IMR-90 (cell line): ENCODE measurements around the gene DYNC2LI1. TPM values are rescaled to one million over a fixed set of nuclear protein-coding genes. Genes with fewer than 3 reads are reported as not detected.

Experiments
- ATAC-seq: fragments of 200-7000 bp; cut with Tn5 transposase; 2 replicates; pipeline ENCODE4 v1.9.1; 2020; ENCODE audit warnings: low read depth, mild to moderate bottlenecking, moderate library complexity
- BruUV-seq: library from RNA; stranded (reverse); fragments of 400-500 nt; replicated peaks from 2 replicates; lab custom pipeline; 2021; lab: Mats Ljungman, UMichigan
- CTCF ChIA-PET: fragments of 300-600 bp; formaldehyde crosslinking; extraction: SDS; loops from one replicate; lab custom pipeline; 2021; ENCODE audit warnings: antibody characterized with exemption; lab: Yijun Ruan, JAX
- POLR2A ChIA-PET: fragments of 300-600 bp; sonication (Branson Sonifier 250); formaldehyde crosslinking; loops from one replicate; lab custom pipeline; 2022; ENCODE audit warnings: antibody characterized with exemption; ENCODE audit not compliant: unreplicated experiment; lab: Charles Lee
- DNase-seq: peaks from one replicate; pipeline ENCODE4 v3.0.0; 2013
- H2AFZ ChIP-seq: replicated peaks from 2 replicates; pipeline ENCODE3; 2013; ENCODE audit warnings: low read length, mild to moderate bottlenecking; ENCODE audit not compliant: poor library complexity
- H2AK5ac ChIP-seq: 2 replicates; pipeline ENCODE4 v1.6.1; 2013; ENCODE audit warnings: low read depth, low read length, inconsistent platforms
- H2AK9ac ChIP-seq: replicated peaks from 2 replicates; pipeline ENCODE3; 2013; ENCODE audit warnings: mild to moderate bottlenecking, low read depth, low read length, moderate library complexity; ENCODE audit not compliant: poor library complexity
- H2BK120ac ChIP-seq: 2 replicates; pipeline ENCODE4 v1.6.1; 2013; ENCODE audit warnings: low read depth, low read length, inconsistent platforms
- H2BK15ac ChIP-seq: 3 replicates; pipeline ENCODE4 v1.6.1; 2013; ENCODE audit warnings: low read depth, low read length, inconsistent platforms
- H2BK20ac ChIP-seq: 2 replicates; pipeline ENCODE4 v1.6.1; 2013; ENCODE audit warnings: low read depth, mild to moderate bottlenecking, inconsistent platforms, low read length, moderate library complexity
- H2BK5ac ChIP-seq: 2 replicates; pipeline ENCODE4 v1.6.1; 2013; ENCODE audit warnings: mild to moderate bottlenecking, low read depth, low read length, inconsistent platforms; ENCODE audit not compliant: poor library complexity, severe bottlenecking
- H3K14ac ChIP-seq: replicated peaks from 2 replicates; pipeline ENCODE4 v1.6.1; 2013; ENCODE audit warnings: low read depth, low read length, inconsistent platforms
- H3K18ac ChIP-seq: 2 replicates; pipeline ENCODE4 v1.6.1; 2013; ENCODE audit warnings: low read depth, low read length, control low read depth
- H3K23ac ChIP-seq: 2 replicates; pipeline ENCODE4 v1.6.1; 2013; ENCODE audit warnings: low read depth, low read length, inconsistent platforms
- H3K27ac ChIP-seq: 2 replicates; pipeline ENCODE4 v1.5.1; 2013; ENCODE audit warnings: mild to moderate bottlenecking, control low read depth, low read length; ENCODE audit not compliant: insufficient read depth
- H3K27me3 ChIP-seq: 2 replicates; pipeline ENCODE4 v1.6.1; 2013; ENCODE audit warnings: low read length; ENCODE audit not compliant: control insufficient read depth, insufficient read depth
- H3K36me3 ChIP-seq: 2 replicates; pipeline ENCODE4 v1.6.1; 2013; ENCODE audit warnings: low read length, mixed read lengths; ENCODE audit not compliant: control insufficient read depth, insufficient read depth
- H3K4ac ChIP-seq: 2 replicates; pipeline ENCODE4 v1.6.1; 2013; ENCODE audit warnings: low read depth, low read length, inconsistent platforms
- H3K4me1 ChIP-seq: 2 replicates; pipeline ENCODE4 v1.6.1; 2013; ENCODE audit warnings: low read length, mixed read lengths; ENCODE audit not compliant: control insufficient read depth, insufficient read depth
- H3K4me2 ChIP-seq: 2 replicates; pipeline ENCODE4 v1.6.1; 2013; ENCODE audit warnings: low read depth, mild to moderate bottlenecking, control low read depth, low read length, moderate library complexity
- H3K4me3 ChIP-seq: 2 replicates; pipeline ENCODE4 v1.5.1; 2013; ENCODE audit warnings: low read depth, mild to moderate bottlenecking, control low read depth, low read length, moderate library complexity; ENCODE audit not compliant: insufficient read depth
- H3K56ac ChIP-seq: 2 replicates; pipeline ENCODE4 v1.6.1; 2013; ENCODE audit warnings: low read length, inconsistent platforms; ENCODE audit not compliant: insufficient read depth; ENCODE audit errors: extremely low read depth
- H3K79me1 ChIP-seq, 2 experiments: 2 replicates each; pipeline ENCODE4 v1.6.1; 2013; ENCODE audit warnings: low read length in 2 of 2, inconsistent platforms in 1 of 2, low read depth in 1 of 2
- H3K9ac ChIP-seq: 2 replicates; pipeline ENCODE4 v1.6.1; 2013; ENCODE audit warnings: low read depth, low read length, control low read depth
- H3K9me1 ChIP-seq: 2 replicates; pipeline ENCODE4 v1.6.1; 2013; ENCODE audit warnings: low read length, inconsistent platforms; ENCODE audit not compliant: insufficient read depth
- H3K9me3 ChIP-seq: 2 replicates; pipeline ENCODE4 v1.6.1; 2013; ENCODE audit warnings: low read length; ENCODE audit not compliant: control insufficient read depth, insufficient read depth
- H4K20me1 ChIP-seq: 2 replicates; pipeline ENCODE4 v1.6.1; 2013; ENCODE audit warnings: low read length, inconsistent platforms; ENCODE audit not compliant: insufficient read depth
- H4K5ac ChIP-seq: 2 replicates; pipeline ENCODE4 v1.6.1; 2013; ENCODE audit warnings: mild to moderate bottlenecking, low read depth, low read length, control low read depth
- H4K8ac ChIP-seq, 2 experiments: 2 replicates each; pipeline ENCODE4 v1.6.1; 2013; ENCODE audit warnings: low read depth in 2 of 2, low read length in 2 of 2, control low read depth in 1 of 2, inconsistent platforms in 1 of 2
- H4K91ac ChIP-seq: 2 replicates; pipeline ENCODE4 v1.6.1; 2013; ENCODE audit warnings: low read depth, low read length, inconsistent platforms; ENCODE audit not compliant: insufficient read depth
- BHLHE40 ChIP-seq: fragments of 150-350 bp; IDR thresholded peaks from 2 replicates; pipeline ENCODE4 v1.6.1; 2016; ENCODE audit warnings: mild to moderate bottlenecking, low read depth, low read length
- CEBPB ChIP-seq: IDR thresholded peaks from 2 replicates; pipeline ENCODE4 v1.6.1; 2012; ENCODE audit warnings: low read depth, low read length, improper control_type of control experiment
- CHD1 ChIP-seq: IDR thresholded peaks from 2 replicates; pipeline ENCODE4 v1.6.1; 2012; ENCODE audit warnings: low read depth, low read length, improper control_type of control experiment
- CTCF ChIP-seq: conservative IDR thresholded peaks from 2 replicates; pipeline ENCODE4 v1.5.1; 2012; ENCODE audit warnings: mild to moderate bottlenecking, low read depth, low read length, improper control_type of control experiment
- ELK1 ChIP-seq: fragments of 150-350 bp; IDR thresholded peaks from 2 replicates; pipeline ENCODE4 v1.6.1; 2016; ENCODE audit warnings: low read depth, mild to moderate bottlenecking, low read length, moderate library complexity, borderline replicate concordance
- FOS ChIP-seq: fragments of 150-350 bp; IDR thresholded peaks from 2 replicates; pipeline ENCODE4 v1.6.1; 2016; ENCODE audit warnings: low read depth, low read length
- MAFK ChIP-seq: IDR thresholded peaks from 2 replicates; pipeline ENCODE4 v1.6.1; 2012; ENCODE audit warnings: low read depth, low read length, improper control_type of control experiment
- MAZ ChIP-seq: IDR thresholded peaks from 2 replicates; pipeline ENCODE4 v1.6.1; 2012; ENCODE audit warnings: low read depth, mild to moderate bottlenecking, low read length, improper control_type of control experiment, moderate library complexity, borderline replicate concordance
- MXI1 ChIP-seq: IDR thresholded peaks from 2 replicates; pipeline ENCODE4 v1.6.1; 2012; ENCODE audit warnings: low read depth, mild to moderate bottlenecking, low read length, moderate library complexity, borderline replicate concordance
- NFE2L2 ChIP-seq: fragments of 150-350 bp; IDR thresholded peaks from 2 replicates; pipeline ENCODE4 v1.6.1; 2016; ENCODE audit warnings: low read depth, mild to moderate bottlenecking, low read length
- POLR2A ChIP-seq: IDR thresholded peaks from 2 replicates; pipeline ENCODE4 v1.6.1; 2012; ENCODE audit warnings: mild to moderate bottlenecking, low read depth, low read length
- RAD21 ChIP-seq: IDR thresholded peaks from 2 replicates; pipeline ENCODE4 v1.6.1; 2012; ENCODE audit warnings: low read length, improper control_type of control experiment
- RCOR1 ChIP-seq: IDR thresholded peaks from 2 replicates; pipeline ENCODE4 v1.6.1; 2012; ENCODE audit warnings: mild to moderate bottlenecking, low read length, improper control_type of control experiment; ENCODE audit not compliant: insufficient replicate concordance
- RFX5 ChIP-seq: IDR thresholded peaks from 2 replicates; pipeline ENCODE4 v1.8.0; 2012; ENCODE audit warnings: low read depth, mild to moderate bottlenecking, low read length, moderate library complexity
- SMC3 ChIP-seq: fragments of 150-350 bp; IDR thresholded peaks from 2 replicates; pipeline ENCODE4 v1.6.1; 2016; ENCODE audit warnings: low read depth, mild to moderate bottlenecking, antibody characterized with exemption, low read length, moderate library complexity
- USF2 ChIP-seq: fragments of 150-350 bp; IDR thresholded peaks from 2 replicates; pipeline ENCODE4 v1.6.1; 2017; ENCODE audit warnings: mild to moderate bottlenecking, antibody characterized with exemption, low read length, low read depth
- WGBS, 2 experiments: methylation state at CpG; one replicate each; pipeline versions ENCODE4 v1.1.5 to v1.1.7; 2013; ENCODE audit warnings: missing lambda C conversion rate in 2 of 2; ENCODE audit not compliant: insufficient read length in 1 of 2; ENCODE audit errors: extremely low coverage in 2 of 2; 5-methylcytosine and 5-hydroxymethylcytosine counted together
- dilution Hi-C: fragments of 300-500 bp; cut with HindIII; formaldehyde crosslinking; loops from one replicate; pipeline ENCODE4 v1.14.3; 2018; ENCODE audit warnings: low sequenced_read_pairs; ENCODE audit not compliant: unreplicated experiment
- in situ Hi-C: fragments of 300-500 bp; cut with MboI; formaldehyde crosslinking; loops from 3 replicates; pipeline ENCODE4 v1.14.3; 2019; ENCODE audit warnings: low sequenced_read_pairs, inconsistent platforms, mixed read lengths
- intact Hi-C: fragments of 100-400 bp; cut with micrococcal nuclease; formaldehyde crosslinking; loops from 2 replicates; pipeline ENCODE4 v1.10.0; 2022
- polyA plus RNA-seq, 3 experiments: library from polyadenylated mRNA; depleted of rRNA; stranded (reverse); fragments of >200 nt; gene quantifications; 2 replicates each; pipeline ENCODE4 v1.2.3, GENCODE V29; 2012; ENCODE audit warnings: low replicate concordance in 1 of 3
- total RNA-seq: library from RNA; depleted of rRNA; stranded (reverse); fragments of >200 nt; gene quantifications from 2 replicates; pipeline ENCODE4 v1.2.3, GENCODE V29; 2012

DYNC2LI1 gene
- total and polyA plus RNA-seq, 2 of the 4 experiments (the other 2 are of a cell fraction) = 5.2 to 10.4 TPM

- H3K36me3 ChIP-seq = no peaks in the 10 kb centered on the region
- TF ChIP-seq CEBPB (no peak), ELK1 (no peak), FOS (no peak), RAD21 (no peak), MAZ (no peak), SMC3 (no peak), BHLHE40 (no peak), CHD1 (no peak), CTCF (no peak), POLR2A (no peak), RFX5 (no peak), RCOR1 (no peak), USF2 (no peak), MXI1 (no peak), MAFK (no peak), NFE2L2 (no peak)
- no peak overlapping the region for H4K91ac ChIP-seq
- no peak overlapping the region for H3K9ac ChIP-seq
- ChIA-PET POLR2A (no interaction called here), CTCF (no interaction called here)
- no peaks in the 10 kb centered on the region for H4K20me1 ChIP-seq
- no TSS peak for BruUV-seq
- WGBS, 2 experiments = 100% methylated on average over 1 of the region's 9 CpGs; no CpG with 5 or more reads in 1 of the 2 experiments
- no peak overlapping the region for H3K14ac ChIP-seq
- no peaks in the 10 kb centered on the region for H3K4me1 ChIP-seq
- H4K5ac ChIP-seq = no peak overlapping the region
- in situ Hi-C loops = no loop called here
- peaks cover 46% of the 10 kb centered on the region for H3K27me3 ChIP-seq
- no peak overlapping the region for H2BK120ac ChIP-seq
- H3K56ac ChIP-seq = no peak overlapping the region
- DNase-seq = no peak
- no peaks in the 10 kb centered on the region for H3K9me3 ChIP-seq
- dilution Hi-C loops = no loop called here
- no peaks in the 10 kb centered on the region for H3K79me1 ChIP-seq
- no peak overlapping the region for H3K4me3 ChIP-seq
- intact Hi-C loops = no loop called here
- no peak overlapping the region for H2AK5ac ChIP-seq
- no peak for ATAC-seq
- H2BK20ac ChIP-seq = no peak overlapping the region
- no peak overlapping the region for H2AK9ac ChIP-seq
- no peak overlapping the region for H3K27ac ChIP-seq
- H4K8ac ChIP-seq = no peak overlapping the region
- H3K4ac ChIP-seq = no peak overlapping the region
- H3K4me2 ChIP-seq = no peak overlapping the region
- no peak overlapping the region for H2BK15ac ChIP-seq
- H3K9me1 ChIP-seq = no peaks in the 10 kb centered on the region
- no peak overlapping the region for H2BK5ac ChIP-seq
- no peak overlapping the region for H2AFZ ChIP-seq
- no peak overlapping the region for H3K18ac ChIP-seq
- no peak overlapping the region for H3K23ac ChIP-seq
These were observed 69.0 kb downstream of the DYNC2LI1 start for GRCh38 chr2:43842866-43843226.
